Erythroblast (primary cell): Measurements from ENCODE around the gene USP2.
"Not testable (repeated sequence)": the region's sequence is repeated elsewhere in the genome, so short reads cannot be mapped to it uniquely, and the experiment has no call there.

ENCODE experiments used
- DNase-seq, 2 experiments: peaks; one replicate each; lab custom pipeline; 2025; lab: John Stamatoyannopoulos, UW
- GATA1 ChIP-seq: IDR thresholded peaks from 2 replicates; pipeline ENCODE4 v1.6.1; 2011; ENCODE audit warnings: low read depth, mild to moderate bottlenecking, control low read depth, low read length, moderate library complexity
- POLR2A ChIP-seq: IDR thresholded peaks from 2 replicates; pipeline ENCODE4 v1.6.1; 2011; ENCODE audit warnings: mild to moderate bottlenecking, low read length

The USP2 gene

GRCh38 chr11:119419246-119419645, 37.8 kb upstream of the USP2 start:
- TF ChIP-seq GATA1 (no peak), POLR2A (no peak)
- no peak for DNase-seq

- no peak for TF ChIP-seq GATA1
- TF ChIP-seq POLR2A, result no peak
- no peak for DNase-seq
These were observed 37.3 kb upstream of the USP2 start for GRCh38 chr11:119418759-119419158.

- TF ChIP-seq GATA1, result no peak
- TF ChIP-seq POLR2A, result no peak
- no peak for DNase-seq
These were observed 36.4 kb upstream of the USP2 start for GRCh38 chr11:119417726-119418540.

- DNase-seq, result no peak
- TF ChIP-seq POLR2A, result no peak
- no peak for TF ChIP-seq GATA1
These were observed 35.4 kb upstream of the USP2 start for GRCh38 chr11:119416606-119417580.

GRCh38 chr11:119415966-119416365, 34.5 kb upstream of the USP2 start:
- TF ChIP-seq GATA1 (no peak), POLR2A (no peak)
- no peak for DNase-seq

GRCh38 chr11:119415517-119415916, 34.0 kb upstream of the USP2 start:
- no peak for DNase-seq
- TF ChIP-seq GATA1 (no peak), POLR2A (no peak)

GRCh38 chr11:119414734-119415133, 33.2 kb upstream of the USP2 start:
- TF ChIP-seq POLR2A (no peak), GATA1 (no peak)
- no peak for DNase-seq

- TF ChIP-seq POLR2A (no peak), GATA1 (no peak)
- DNase-seq, result no peak
These were observed 32.8 kb upstream of the USP2 start for GRCh38 chr11:119414321-119414720.

GRCh38 chr11:119412072-119412471, 30.6 kb upstream of the USP2 start:
- no peak for DNase-seq

GRCh38 chr11:119410501-119410900, 29.0 kb upstream of the USP2 start:
- DNase-seq, result no peak
- TF ChIP-seq POLR2A (no peak), GATA1 (no peak)

More at GRCh38 chr11:119412072-119412471, 30.6 kb upstream of the USP2 start:
- TF ChIP-seq POLR2A (no peak), GATA1 (no peak)

GRCh38 chr11:119409731-119410130, 28.2 kb upstream of the USP2 start:
- TF ChIP-seq GATA1, result no peak
- no peak for TF ChIP-seq POLR2A
- no peak for DNase-seq

- DNase-seq, result no peak
- TF ChIP-seq POLR2A, result no peak
- no peak for TF ChIP-seq GATA1
These were observed 24.5 kb upstream of the USP2 start for GRCh38 chr11:119406005-119406404.

GRCh38 chr11:119405448-119405847, 24.0 kb upstream of the USP2 start:
- not testable (repeated sequence) for DNase-seq

- TF ChIP-seq GATA1, result no peak
- no peak for TF ChIP-seq POLR2A
- DNase-seq, result no peak
These were observed 23.4 kb upstream of the USP2 start for GRCh38 chr11:119404872-119405271.
